ENCODE data around the gene SCD5.

SCD5 gene

DNA sequence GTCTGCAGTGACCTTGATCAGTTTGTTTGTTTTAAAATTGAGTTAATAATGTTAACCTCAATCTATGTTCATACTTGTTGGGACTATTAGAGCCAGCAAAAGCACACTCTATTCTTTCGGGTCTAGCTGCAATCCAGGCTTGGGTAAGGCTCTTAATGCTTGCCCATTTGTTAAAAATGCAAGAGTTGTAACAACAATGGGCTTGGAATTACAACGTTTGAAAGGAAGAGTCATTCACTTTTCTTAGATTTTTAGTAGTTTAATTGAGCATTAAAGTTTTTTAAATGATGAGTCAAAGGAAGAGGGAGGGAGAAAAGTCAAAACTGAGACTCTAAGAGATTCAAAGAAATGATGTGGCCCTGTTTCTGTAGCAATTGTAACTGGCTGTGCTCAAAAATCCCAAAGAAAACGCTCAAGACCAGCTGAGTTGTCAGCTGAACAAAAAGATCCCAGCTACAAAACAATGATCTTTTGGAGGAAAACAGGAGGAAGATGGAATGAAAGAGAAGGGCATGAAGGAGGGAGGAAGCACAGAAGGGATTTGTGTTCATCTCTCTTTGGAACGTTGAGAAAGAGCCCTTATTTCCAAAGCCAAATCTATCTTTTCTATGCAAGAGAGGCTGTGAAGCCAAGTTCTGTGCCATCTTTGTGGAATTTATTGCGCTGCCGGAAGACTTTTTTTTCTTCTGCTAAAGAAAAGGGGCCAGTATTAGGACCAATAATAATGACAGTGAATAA, 5.5 kb downstream of the SCD5 start:
- no peak for DNase-seq

DNA sequence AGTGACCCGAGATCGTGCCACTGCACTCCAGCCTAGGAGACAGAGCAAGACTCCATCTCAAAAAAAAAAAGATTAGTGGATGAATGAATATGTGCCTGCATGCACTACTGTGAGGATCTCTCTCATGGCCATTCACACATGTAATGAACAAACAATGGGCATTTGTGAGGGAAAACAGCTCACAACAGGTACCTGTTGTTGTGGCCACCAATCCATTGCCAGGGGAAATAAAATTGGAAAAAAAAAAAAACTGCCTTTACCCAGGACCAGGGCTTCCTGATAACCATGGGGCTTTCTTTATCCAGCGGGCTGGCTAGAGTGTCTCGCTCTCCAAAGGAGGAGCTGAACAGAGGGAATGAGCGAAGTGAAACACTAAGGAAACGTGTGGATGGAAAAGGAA, 7.4 kb downstream of the SCD5 start:
- no peak for DNase-seq

DNA sequence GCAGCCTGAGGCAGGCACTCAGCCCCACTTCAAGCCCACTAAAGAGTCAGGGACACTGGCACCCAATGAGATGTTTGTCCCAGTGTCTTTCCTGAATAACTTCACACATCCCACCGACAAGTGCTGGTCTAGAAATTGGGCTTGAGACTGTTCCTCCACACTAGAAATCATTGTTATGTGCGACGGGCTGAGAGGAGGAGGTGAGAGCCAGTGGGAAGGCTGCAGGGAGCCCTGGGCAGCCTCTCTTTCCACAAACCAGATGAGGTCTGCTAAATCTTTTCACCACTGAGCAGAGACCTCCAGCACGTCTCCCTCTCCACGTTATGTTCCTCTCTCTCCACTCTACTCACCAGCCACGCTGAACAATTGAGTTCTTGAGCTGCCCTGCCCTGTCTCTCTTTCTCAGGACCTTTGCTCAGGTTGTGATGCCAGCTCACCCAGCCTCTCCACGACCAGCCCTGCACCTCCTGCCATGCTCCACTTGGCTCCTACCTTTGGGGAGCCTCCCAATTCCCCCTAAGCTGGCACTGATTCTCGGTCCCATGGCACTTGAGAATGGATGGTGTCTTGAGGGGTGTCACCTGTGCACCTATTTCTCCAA, 8.4 kb downstream of the SCD5 start:
- no peak for DNase-seq

DNA sequence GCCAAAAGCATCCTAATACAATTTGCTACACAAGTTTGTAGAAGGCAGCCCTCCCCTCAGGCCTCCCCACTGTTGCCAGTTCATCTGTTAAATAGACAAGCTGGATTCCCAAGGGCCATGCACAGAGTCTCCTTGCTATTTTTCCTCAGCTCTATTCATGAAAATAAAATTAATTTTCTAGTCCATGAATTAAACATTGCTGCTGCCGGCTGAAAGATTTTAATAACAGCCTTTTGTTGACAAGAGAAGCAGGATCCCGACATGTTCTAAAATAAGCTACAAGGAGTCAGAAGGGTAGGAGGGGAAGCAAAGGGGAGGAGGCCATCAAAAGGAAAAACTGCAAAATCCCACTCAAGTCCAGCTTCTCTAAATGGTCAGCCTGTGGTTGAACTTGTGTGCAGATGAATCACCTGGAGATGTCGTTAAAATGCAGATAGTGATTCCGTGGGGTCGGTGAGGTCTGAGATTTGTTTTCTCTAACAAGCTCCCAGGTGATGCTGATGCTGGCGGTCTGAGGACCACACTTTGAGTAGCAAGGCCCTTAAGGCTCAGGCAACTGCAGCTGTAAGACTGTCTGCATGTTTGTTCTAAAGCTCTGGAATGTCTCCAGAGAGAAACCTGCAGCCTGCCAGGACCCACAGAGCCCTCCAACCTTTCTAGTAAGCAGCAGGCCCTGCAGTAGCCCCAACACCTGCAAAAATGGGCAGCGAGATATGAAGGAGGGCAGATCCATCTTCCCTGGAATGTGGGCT, 9.4 kb downstream of the SCD5 start:
- no peak for DNase-seq

DNA sequence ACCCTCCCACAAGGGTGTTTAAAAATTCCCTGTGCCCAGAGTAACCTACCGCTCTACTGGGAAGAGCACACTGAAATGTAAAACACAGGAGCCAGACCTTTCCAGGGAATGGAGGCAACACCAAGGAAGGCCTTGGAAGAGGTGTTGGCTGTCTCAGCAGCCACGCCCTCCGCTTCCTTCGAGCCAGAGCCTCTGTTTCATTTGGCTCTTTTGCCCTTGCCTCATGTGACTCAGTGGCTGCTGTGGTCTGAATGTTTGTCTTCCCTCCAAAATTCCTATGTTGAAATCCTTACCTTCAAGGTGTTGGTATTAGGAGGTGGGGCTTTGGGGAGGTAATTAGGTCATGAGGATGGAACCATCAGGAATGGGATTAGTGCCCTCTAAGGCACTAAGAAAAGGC, 11.3 kb downstream of the SCD5 start:
- DNase-seq, result no peak

DNA sequence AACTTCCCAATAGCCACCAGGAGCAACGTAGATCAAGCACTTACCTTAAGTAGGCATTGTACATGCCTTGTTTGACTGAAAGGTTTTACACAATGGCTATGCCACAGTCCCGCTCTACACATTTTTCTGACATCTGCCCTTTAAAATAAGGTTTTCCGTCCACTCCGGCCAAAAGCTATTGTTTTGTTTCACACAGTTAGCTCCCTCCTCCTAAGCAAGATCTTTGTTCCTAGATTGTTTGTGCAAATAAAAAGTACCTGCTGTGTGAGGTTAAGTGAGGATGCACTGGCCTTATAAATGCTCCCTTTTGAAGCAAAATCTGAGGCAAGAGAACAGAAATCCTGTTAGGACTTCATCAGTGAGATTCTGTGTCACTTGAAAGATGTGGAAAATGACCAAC, 11.8 kb downstream of the SCD5 start:
- DNase-seq, result no peak

DNA sequence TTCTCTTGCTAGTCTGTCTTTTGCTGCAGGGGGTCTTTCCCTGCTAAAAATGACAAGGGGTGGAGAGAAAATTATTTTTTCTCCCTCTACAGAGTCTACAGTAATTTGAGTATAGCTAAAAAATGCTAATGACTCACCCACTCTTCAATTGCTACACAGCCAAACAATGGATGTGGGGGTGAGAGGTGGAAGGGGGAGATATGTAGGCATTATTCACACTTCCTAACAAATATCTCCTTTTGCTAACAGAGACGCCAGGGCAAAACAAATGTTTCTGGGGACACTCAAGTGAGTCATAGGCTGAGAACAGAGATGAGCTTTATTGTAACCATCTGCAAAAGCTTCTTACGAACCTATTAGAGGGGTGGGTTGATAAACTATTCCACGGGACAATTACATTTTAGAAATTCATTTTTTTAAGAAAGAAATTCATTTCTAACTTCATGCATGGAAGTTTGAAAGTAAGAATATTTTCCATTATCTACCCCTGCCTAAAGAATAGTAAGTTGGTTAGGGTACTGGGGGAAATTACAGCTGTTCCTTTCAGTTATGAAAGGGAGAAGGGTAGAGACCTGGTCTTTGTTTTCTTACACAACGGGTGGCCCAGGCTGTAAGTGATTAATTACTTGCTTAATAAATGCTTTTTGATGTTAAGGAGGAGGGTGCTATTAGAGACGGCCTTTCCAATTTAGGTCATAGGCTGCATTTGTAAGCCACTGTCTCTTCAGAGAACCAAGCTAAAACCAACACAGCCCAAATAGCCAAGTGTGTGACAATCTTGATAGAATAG, 12.8 kb downstream of the SCD5 start:
- no peak for DNase-seq

DNA sequence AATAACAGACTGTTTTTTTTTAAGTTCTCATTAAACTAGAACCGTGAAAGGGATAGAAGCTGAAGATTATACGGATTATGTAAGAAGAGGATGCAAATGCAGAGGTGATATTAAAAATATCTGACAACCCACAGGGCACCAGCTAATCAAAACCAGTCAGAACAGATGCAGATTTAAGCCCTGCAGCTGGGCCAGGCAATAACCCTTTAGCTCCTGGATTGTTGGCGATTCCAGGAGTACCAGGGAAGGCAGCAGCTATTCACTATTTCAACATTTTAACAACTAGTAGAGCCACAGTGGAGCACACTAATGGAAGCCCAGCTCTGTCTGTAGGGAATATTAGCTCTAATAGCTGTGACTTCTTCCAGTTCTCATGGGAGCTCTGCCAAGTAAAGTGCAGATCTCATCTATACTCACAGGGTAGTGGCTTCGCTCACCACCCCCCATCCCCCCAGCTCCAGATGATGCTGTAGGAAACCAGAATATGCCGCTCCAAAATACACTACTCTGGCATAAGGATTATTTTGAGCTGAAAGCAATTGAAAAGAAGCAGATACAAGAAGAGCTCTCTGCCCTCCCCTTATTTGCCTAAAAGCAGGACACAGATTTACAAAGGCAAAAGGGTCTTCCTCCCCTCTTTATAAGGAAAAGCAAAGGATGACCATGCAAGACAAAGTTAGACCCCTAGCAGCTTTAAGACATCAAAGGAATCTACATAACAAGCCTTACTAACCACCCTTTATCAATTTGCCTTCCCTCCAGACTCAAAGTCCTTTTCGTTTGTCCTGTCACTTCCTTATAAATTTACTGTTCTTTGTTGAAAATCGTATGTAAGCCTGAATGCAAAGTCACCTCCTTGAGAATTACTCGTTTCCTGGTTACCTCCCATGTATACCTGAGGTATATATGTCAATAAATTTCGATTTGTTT, 13.7 kb downstream of the SCD5 start:
- no peak for DNase-seq

DNA sequence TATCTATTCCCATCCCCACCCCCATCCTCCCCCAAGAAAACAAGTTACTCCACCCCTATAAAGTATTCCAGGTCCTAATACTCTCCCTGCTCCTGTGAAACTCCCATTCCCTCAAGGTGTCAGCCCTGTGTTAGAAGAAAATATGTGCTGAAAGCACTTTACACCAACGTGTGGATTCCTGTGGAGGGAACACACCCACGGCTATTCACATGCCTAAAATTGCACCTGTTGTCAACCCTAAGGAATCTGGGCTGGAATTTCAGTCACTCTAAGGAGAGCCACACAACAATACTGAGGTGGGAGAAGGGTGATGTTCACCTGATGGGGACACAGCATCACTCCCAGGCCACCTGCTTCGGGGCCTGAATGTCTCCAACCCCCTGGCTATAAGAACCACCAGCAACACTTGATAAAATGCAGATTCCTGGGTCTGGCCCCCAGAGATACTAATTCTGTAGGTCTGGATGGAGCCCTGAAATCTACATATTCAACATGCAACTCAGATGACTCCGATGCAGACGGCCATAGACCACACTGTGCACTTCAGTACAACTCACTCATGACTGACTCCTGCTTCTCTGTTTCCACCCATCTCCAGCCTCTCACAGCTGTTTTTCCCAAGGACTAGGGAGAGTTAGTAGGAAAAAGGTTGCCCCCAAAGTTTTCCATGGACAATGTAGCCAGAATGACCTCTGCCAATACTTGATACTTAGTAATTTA, 15.8 kb downstream of the SCD5 start:
- DNase-seq, result no peak

DNA sequence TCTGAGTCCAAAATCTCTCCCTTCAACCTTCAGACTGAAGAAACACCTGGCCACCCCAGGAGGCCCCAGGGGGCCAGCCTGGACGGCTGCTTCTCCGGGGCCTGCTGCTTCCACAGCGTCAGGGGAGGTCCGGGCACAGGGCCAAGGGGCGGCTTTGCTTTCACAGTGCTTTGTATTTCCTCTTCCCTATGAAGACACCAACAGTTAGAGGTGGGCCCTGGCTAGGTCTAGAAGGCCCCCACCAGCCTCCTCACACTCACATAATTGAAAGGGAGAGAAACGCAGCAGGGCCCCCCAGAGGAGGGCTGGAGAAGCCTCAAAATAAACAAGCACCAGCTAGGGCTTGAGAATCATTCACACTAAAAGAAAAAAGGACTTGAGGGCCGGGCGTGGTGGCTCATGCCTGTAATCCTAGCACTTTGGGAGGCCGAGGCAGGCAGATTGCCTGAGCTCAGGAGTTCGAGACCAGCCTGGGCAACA, 17.8 kb downstream of the SCD5 start:
- no peak for DNase-seq

DNA sequence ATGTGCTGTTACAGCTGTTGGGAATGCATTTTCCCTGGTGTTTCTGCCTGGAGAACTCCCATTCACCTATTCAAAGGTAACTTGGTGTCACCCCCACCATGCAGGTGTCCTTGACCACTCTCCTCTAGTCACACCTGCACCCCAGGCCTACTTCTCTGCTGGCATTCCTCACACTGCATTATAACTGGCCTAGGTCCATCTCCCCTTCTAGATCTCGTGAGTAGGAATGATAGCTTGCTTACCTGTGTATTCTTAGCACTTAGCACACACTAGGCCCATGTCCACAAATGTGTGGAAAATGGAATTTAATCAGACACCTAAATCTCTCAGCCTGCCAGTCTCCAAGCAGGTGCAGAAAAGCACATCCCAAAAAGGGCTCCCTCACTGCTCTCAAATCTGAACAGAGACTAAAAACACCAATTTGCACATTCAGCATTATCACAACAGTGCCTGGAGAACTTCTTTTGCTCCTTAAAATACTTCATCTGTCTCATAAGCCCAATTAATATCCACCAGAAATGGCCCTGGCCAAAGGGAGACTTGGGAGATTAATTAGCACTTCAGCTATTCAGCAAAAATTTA, 18.3 kb downstream of the SCD5 start:
- DNase-seq, result no peak

DNA sequence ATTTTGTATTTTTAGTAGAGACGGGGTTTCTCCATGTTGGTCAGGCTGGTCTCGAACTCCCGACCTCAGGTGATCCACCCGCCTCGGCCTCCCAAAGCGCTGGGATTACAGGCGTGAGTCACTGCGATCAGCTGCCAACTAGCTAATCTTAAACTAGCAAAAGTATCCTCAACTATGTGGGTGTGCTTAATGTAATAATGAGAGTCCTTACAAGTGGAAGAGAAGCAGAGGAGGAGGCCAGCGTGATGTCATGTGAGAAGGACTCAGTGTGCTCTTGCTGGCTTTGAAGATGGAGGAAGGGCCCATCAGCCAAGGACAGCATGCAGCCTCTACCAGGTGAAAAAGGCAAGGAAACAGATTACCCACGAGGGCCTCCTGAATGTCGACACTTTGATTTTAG, 19.6 kb downstream of the SCD5 start:
- no peak for DNase-seq

DNA sequence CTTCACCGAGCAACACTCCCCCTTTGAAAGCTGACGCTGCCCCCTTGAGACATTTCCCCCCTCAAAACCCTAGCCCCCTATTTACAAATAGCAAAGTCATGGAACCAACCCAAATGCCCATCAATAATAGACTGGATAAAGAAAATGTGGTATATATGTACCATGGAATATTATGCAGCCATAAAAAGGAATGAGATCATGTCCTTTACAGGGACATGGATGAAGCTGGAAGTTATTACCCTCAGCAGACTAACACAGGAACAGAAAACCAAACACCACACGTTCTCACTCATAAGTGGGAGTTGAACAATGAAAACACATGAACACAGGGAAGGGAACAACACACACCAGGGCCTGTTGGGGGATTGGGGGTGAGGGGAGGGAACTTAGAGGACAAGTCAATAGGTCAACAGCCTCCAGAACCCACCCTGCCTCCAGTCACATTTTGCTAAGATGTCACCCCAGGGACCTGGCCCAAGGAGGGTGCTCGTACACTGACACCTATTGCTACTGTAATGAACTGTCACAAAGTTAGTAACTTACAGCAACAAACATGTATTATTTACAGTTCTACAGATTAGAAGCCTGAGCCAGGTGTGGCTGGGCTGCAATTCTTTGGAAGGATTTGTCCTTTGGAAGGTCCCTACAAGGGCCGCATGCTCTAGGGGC, 20.6 kb downstream of the SCD5 start:
- DNase-seq, result no peak

DNA sequence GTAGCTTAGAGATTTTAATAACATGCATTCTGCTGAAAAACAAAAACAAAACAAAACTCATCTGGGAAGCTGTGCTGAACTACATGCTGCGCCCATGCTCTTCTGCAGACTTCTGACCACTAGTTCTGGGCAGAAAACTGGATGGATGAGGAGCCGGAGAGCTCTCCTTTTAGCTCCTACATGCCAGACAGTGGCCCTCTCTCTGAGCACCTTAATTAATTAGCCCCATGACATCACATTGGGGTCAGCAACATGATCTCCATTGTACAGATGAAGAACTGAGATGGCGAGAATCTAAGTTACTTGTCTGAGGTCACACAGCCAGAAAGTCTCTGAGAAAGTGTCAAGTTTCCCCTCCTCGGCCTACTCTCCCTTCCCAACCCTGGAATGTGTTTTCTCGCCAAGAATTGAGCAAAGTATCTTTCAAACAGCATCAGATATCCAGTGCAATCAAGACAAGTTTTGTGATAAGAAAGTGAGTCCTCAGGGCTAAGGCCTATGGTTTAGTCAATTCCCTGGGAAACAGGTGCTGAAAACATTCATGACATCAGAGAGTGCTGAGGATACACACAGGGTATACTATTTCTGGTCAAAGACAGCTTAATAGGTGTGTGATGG, 21.6 kb downstream of the SCD5 start:
- DNase-seq, result no peak

DNA sequence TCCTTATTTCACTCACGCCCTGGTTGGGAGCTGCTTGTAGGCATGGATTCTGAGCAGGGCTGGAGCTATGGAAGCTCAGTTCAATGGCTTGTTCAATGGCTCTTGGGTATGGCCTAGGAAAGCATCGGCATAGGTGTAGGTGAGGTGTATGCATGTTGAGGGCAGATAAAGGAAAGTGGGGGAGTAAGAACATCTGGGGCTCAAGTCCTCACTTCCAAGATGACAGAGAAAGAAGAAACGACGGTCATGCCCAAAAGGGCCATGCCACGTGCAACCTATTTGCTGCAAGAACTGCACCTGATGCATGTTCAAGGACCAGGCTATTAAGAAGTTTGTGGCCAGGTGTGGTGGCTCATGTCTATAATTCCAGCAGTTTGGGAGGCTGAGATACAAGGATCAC, 23.4 kb downstream of the SCD5 start:
- no peak for DNase-seq

DNA sequence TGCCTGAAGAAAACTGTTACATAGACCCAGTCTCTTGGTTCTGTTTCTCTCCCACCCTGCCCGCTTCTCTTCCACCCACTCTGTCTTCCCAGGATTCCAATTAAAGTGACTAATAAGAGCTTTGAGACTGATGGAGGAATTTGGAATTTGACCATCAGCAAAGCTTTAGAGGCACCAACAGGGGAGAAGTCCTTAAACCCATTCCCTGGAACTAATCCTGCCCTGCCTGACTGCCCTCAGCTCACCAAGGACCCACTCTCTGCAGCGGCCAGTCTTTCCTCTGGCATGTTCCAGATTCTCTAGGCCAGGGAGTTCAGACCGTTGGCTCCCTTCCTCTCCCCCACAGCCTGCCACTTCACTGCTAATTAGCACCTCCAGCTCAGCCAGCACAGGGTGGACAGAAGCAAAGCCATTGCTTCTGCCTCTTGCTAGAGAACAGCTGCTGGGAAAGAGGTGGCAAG, 23.9 kb downstream of the SCD5 start:
- DNase-seq, result no peak

DNA sequence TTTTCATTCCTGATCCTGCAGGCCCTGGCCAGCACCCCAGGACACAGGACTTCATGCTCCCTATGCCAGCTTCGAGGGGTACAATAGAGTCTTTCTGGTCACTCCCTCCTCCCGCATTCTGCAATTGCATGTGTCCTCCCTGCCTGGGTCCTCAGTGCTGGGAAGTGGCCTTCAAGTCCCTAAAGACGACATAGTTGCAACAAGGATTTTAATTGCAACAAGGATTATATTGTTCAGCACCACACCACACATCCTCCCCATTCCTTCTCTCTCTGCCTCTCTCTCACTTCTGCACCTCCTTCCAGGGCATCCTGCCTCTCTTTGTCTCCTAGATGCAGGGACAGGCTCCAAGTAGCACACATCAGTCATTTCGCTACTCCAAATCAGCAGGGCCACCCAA, 25.5 kb downstream of the SCD5 start:
- DNase-seq, result no peak

DNA sequence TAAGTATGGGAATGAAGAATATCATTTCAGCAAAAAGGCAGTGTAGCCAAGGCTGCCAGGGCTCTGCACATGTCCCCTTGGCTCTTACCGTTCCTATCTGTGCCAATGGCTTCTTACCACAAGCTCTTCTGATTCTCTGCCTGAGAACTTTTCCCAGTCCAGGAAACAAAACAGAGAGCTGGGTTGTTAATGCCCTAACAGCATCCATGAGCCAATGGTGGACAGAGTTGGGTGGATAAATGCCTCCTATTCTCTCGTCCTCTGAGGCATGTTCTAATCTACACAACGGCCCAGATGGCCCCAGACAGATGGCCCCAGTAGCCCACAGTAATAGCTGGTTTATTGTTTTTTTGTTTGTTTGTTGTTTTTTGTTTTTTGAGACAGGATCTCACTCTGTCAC, 28.0 kb downstream of the SCD5 start:
- no peak for DNase-seq

DNA sequence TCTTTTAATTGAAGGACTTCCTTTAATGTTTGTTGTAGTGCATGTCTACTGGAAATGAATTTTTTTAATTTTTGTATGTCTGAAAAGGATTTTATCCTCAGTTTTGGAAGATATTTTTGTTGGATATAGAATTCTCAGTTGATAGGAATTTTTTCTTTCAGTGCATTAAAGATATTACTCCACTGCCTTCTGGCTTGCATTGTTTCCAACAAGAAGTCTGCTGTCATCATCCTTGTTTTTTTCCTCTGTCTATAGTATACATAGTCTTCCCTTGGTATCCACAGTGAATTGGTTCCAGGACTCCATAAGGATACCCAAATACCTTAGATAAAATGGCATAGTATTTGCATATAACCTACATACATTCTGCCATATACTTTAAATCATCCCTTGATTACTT, 33.5 kb downstream of the SCD5 start:
- DNase-seq, result no peak

DNA sequence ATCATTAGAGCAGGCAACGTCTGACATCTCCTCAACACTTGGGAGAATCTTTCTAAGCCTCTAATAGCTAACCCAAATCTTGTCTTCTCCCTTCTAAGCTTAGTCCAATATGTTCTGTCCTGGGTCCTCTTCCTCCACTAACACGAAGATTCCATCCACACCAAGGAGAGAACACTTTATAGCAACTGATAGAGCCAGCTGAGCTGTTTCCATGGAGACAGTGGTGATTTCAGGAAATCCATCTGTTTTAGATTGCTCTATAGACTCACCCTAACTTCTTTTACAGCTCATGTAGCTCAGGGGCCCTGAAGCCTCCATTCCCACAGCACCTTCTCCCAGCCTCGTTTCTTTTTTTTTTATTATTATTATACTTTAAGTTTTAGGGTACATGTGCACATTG, 37.4 kb downstream of the SCD5 start:
- no peak for DNase-seq

Data from stimulated activated CD4-positive, alpha-beta T cell treated with anti-CD3 and anti-CD28 coated beads, Interleukin-15, amount 100 ng/mL, for 24 hours (primary cell).